Liver (tissue), 9 donors: Measurements from ENCODE around the gene SPATS2L. TPM values are rescaled to one million over a fixed set of nuclear protein-coding genes. Genes with fewer than 3 reads are reported as not detected.
A peak's percentile ranks its signal among the peaks of the same experiment; 100 is the strongest.

Source experiments
- DNase-seq: peaks from one replicate; pipeline ENCODE4 v3.0.0-alpha.2; 2017; ENCODE audit warnings: low spot score
- H3K27ac ChIP-seq, 2 donors: one replicate each; pipeline ENCODE4 v1.7.0; 2013; ENCODE audit warnings: inconsistent platforms in 2 of 2, low read length in 2 of 2, control low read depth in 1 of 2, low read depth in 1 of 2, mild to moderate bottlenecking in 1 of 2
- H3K27me3 ChIP-seq, 4 donors: one replicate each; pipeline versions ENCODE4 v1.6.1 to v1.7.0; 2013; ENCODE audit warnings: low read length in 3 of 4, inconsistent platforms in 1 of 4, mild to moderate bottlenecking in 1 of 4, moderate library complexity in 1 of 4; ENCODE audit not compliant: control insufficient read depth in 4 of 4, insufficient read depth in 4 of 4
- H3K36me3 ChIP-seq, 4 donors: one replicate each; pipeline versions ENCODE4 v1.6.1 to v1.7.0; 2013; ENCODE audit warnings: low read length in 3 of 4, mild to moderate bottlenecking in 3 of 4, low read depth in 1 of 4, moderate library complexity in 1 of 4; ENCODE audit not compliant: control insufficient read depth in 4 of 4, insufficient read depth in 3 of 4
- H3K4me1 ChIP-seq, 4 donors: one replicate each; pipeline versions ENCODE4 v1.6.1 to v1.7.0; 2013; ENCODE audit warnings: low read length in 3 of 4, mild to moderate bottlenecking in 3 of 4, moderate library complexity in 1 of 4; ENCODE audit not compliant: control insufficient read depth in 4 of 4, insufficient read depth in 4 of 4
- H3K4me3 ChIP-seq, 3 donors: one replicate each; pipeline versions ENCODE4 v1.6.1 to v1.7.0; 2013; ENCODE audit warnings: low read length in 3 of 3, control low read depth in 1 of 3, low read depth in 1 of 3, mild to moderate bottlenecking in 1 of 3
- H3K9ac ChIP-seq, 2 donors: one replicate each; pipeline ENCODE4 v1.7.0; 2013; ENCODE audit warnings: low read length in 2 of 2, mild to moderate bottlenecking in 2 of 2, moderate library complexity in 2 of 2, control low read depth in 1 of 2, low read depth in 1 of 2
- H3K9me3 ChIP-seq, 4 donors: one replicate each; pipeline versions ENCODE4 v1.6.1 to v1.7.0; 2013; ENCODE audit warnings: low read length in 3 of 4; ENCODE audit not compliant: control insufficient read depth in 4 of 4
- FOXA1 ChIP-seq: IDR thresholded peaks from 2 replicates; pipeline ENCODE4 v1.6.1; 2016; ENCODE audit warnings: antibody characterized with exemption
- GABPA ChIP-seq, 2 donors: IDR thresholded peaks in 1 of 2; conservative IDR thresholded peaks in 1 of 2; 2 replicates each; pipeline ENCODE4 v1.6.1; 2016; ENCODE audit warnings: antibody characterized with exemption in 2 of 2, mild to moderate bottlenecking in 1 of 2, moderate library complexity in 1 of 2
- HNF4A ChIP-seq, 2 donors: conservative IDR thresholded peaks; 2 replicates each; pipeline ENCODE4 v1.6.1; 2016; ENCODE audit warnings: antibody characterized with exemption in 2 of 2, mild to moderate bottlenecking in 2 of 2
- HNF4G ChIP-seq: IDR thresholded peaks from 2 replicates; pipeline ENCODE4 v1.6.1; 2016; ENCODE audit warnings: antibody characterized with exemption
- JUND ChIP-seq, 2 donors: IDR thresholded peaks; 2 replicates each; pipeline ENCODE4 v1.6.1; 2016; ENCODE audit warnings: antibody characterized with exemption in 2 of 2
- NR2F2 ChIP-seq: IDR thresholded peaks from 2 replicates; pipeline ENCODE4 v1.6.1; 2016; ENCODE audit warnings: antibody characterized with exemption
- RAD21 ChIP-seq, 2 donors: IDR thresholded peaks; 2 replicates each; pipeline ENCODE4 v1.6.1; 2016; ENCODE audit warnings: antibody characterized with exemption in 2 of 2, mild to moderate bottlenecking in 2 of 2
- RXRA ChIP-seq, 2 donors: IDR thresholded peaks; 2 replicates each; pipeline ENCODE4 v1.6.1; 2017 to 2018; ENCODE audit warnings: antibody characterized with exemption in 2 of 2, mild to moderate bottlenecking in 1 of 2
- SP1 ChIP-seq: IDR thresholded peaks from 2 replicates; pipeline ENCODE4 v1.6.1; 2018; ENCODE audit warnings: antibody characterized with exemption, mild to moderate bottlenecking
- TAF1 ChIP-seq: conservative IDR thresholded peaks from 2 replicates; pipeline ENCODE4 v1.6.1; 2016; ENCODE audit warnings: antibody characterized with exemption, mild to moderate bottlenecking
- YY1 ChIP-seq: IDR thresholded peaks from 2 replicates; pipeline ENCODE4 v1.6.1; 2016; ENCODE audit warnings: antibody characterized with exemption, mild to moderate bottlenecking
- WGBS: extraction: QIAGEN DNeasy Blood & Tissue Kit; methylation state at CpG from one replicate; pipeline ENCODE4 v1.1.7; 2013; 5-methylcytosine and 5-hydroxymethylcytosine counted together
- polyA plus RNA-seq, 2 donors: library from polyadenylated mRNA; stranded (reverse) in 1 of 2; unstranded in 1 of 2; fragments of 200-250 nt in 1 of 2; fragments of >200 nt in 1 of 2; fragmentation: Nextera tagmentation in 1 of 2; extraction: Ambion mirVana in 1 of 2; gene quantifications; one replicate each; pipeline versions ENCODE4 v1.2.1 to v1.2.3, GENCODE V29; 2013 to 2015
- total RNA-seq, 2 donors: library from RNA; depleted of rRNA; stranded (reverse); fragments of >200 nt; gene quantifications; one replicate each; pipeline ENCODE4 v1.2.3, GENCODE V29; 2014
- TF ChIP-seq, protein P1 (sequence below): IDR thresholded peaks from 2 replicates; pipeline ENCODE4 v1.6.1; 2016; ENCODE audit warnings: antibody characterized with exemption
- TF ChIP-seq, protein P2 (sequence below): IDR thresholded peaks from 2 replicates; pipeline ENCODE4 v1.6.1; 2016; ENCODE audit warnings: antibody characterized with exemption
- TF ChIP-seq, protein P3 (sequence below): IDR thresholded peaks from 2 replicates; pipeline ENCODE4 v1.6.1; 2016; ENCODE audit warnings: antibody characterized with exemption, mild to moderate bottlenecking
- TF ChIP-seq, protein P4 (sequence below): fragments of 150-350 bp; IDR thresholded peaks from 2 replicates; pipeline ENCODE4 v1.5.1; 2017; ENCODE audit warnings: improper control_type of control experiment, low read depth, low read length; ENCODE audit not compliant: missing input control
- donor health status: healthy.
- donor health status: healthy.
- donor health status: healthy.
- donor health status: healthy.
- donor health status: healthy.

The SPATS2L gene
- total and polyA plus RNA-seq, 4 donors, result 31.4 to 49.9 (median 42.4) TPM

DNA sequence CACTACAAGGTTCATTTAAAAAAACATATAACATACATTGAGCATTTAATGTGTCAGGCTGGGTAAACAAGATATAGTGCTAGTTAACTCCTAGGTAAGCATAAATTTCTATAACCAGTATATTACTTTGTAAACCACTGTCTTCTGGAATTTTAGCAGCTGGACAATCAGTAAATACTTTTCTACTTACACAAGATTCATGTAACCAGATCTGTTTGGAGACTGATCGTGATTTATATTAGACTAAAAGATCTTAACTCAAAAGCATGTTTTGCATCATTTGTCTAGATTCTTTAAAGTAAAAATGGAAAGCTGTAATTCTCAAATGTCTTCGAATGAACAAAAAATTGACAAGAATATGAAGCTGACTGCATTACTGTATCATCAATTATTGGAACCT, 218.6 kb downstream of the SPATS2L start:
- no peaks in the 10 kb centered on the region for H3K27me3 ChIP-seq
- no peak overlapping the region for H3K9ac ChIP-seq
- no peak overlapping the region for H3K27ac ChIP-seq
- TF ChIP-seq RXRA (IDR thresholded peaks at IDR 0.05) (no peak), YY1 (no peak), RAD21 (IDR thresholded peaks at IDR 0.05) (no peak), SP1 (no peak), TAF1 (no peak), JUND (IDR thresholded peaks at IDR 0.05) (no peak), NR2F2 (no peak), FOXA1 (no peak), HNF4A (conservative IDR thresholded peaks at IDR 0.05) (no peak)
- TF ChIP-seq, protein P1, sequence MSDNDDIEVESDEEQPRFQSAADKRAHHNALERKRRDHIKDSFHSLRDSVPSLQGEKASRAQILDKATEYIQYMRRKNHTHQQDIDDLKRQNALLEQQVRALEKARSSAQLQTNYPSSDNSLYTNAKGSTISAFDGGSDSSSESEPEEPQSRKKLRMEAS, result no peak
- TF ChIP-seq, protein P2, sequence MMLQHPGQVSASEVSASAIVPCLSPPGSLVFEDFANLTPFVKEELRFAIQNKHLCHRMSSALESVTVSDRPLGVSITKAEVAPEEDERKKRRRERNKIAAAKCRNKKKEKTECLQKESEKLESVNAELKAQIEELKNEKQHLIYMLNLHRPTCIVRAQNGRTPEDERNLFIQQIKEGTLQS, result no peak
- TF ChIP-seq, protein P3, sequence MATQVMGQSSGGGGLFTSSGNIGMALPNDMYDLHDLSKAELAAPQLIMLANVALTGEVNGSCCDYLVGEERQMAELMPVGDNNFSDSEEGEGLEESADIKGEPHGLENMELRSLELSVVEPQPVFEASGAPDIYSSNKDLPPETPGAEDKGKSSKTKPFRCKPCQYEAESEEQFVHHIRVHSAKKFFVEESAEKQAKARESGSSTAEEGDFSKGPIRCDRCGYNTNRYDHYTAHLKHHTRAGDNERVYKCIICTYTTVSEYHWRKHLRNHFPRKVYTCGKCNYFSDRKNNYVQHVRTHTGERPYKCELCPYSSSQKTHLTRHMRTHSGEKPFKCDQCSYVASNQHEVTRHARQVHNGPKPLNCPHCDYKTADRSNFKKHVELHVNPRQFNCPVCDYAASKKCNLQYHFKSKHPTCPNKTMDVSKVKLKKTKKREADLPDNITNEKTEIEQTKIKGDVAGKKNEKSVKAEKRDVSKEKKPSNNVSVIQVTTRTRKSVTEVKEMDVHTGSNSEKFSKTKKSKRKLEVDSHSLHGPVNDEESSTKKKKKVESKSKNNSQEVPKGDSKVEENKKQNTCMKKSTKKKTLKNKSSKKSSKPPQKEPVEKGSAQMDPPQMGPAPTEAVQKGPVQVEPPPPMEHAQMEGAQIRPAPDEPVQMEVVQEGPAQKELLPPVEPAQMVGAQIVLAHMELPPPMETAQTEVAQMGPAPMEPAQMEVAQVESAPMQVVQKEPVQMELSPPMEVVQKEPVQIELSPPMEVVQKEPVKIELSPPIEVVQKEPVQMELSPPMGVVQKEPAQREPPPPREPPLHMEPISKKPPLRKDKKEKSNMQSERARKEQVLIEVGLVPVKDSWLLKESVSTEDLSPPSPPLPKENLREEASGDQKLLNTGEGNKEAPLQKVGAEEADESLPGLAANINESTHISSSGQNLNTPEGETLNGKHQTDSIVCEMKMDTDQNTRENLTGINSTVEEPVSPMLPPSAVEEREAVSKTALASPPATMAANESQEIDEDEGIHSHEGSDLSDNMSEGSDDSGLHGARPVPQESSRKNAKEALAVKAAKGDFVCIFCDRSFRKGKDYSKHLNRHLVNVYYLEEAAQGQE, result no peak
- TF ChIP-seq, protein P4, sequence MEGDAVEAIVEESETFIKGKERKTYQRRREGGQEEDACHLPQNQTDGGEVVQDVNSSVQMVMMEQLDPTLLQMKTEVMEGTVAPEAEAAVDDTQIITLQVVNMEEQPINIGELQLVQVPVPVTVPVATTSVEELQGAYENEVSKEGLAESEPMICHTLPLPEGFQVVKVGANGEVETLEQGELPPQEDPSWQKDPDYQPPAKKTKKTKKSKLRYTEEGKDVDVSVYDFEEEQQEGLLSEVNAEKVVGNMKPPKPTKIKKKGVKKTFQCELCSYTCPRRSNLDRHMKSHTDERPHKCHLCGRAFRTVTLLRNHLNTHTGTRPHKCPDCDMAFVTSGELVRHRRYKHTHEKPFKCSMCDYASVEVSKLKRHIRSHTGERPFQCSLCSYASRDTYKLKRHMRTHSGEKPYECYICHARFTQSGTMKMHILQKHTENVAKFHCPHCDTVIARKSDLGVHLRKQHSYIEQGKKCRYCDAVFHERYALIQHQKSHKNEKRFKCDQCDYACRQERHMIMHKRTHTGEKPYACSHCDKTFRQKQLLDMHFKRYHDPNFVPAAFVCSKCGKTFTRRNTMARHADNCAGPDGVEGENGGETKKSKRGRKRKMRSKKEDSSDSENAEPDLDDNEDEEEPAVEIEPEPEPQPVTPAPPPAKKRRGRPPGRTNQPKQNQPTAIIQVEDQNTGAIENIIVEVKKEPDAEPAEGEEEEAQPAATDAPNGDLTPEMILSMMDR, result no peak
- peaks cover 0 to 17% (median 10%) of the 10 kb centered on the region in 4 donors for H3K4me1 ChIP-seq
- H3K4me3 ChIP-seq, result no peak overlapping the region
- no peaks in the 10 kb centered on the region for H3K36me3 ChIP-seq
- DNase-seq, result no peak
- WGBS, result 79% methylated on average over 2 of the region's 2 CpGs
- H3K9me3 ChIP-seq, result no peaks in the 10 kb centered on the region

DNA sequence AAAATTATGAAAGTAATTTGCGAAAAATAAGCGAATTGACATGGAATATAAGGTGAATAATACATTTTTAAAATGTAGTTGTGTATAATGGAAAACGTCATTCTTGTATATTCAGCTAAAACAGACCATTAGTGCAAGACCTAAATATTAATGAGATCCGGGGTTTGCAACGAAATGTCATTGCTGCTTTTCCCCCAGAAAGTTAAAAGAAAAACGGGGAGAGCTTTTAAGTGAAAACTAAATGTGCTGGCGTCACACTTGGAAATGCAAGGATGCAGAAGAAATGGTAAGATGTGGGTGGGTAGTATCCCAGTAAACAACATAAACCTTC, 219.0 kb downstream of the SPATS2L start:
- DNase-seq, result no peak
- 28% methylated on average over 7 of the region's 7 CpGs for WGBS
- no peaks in the 10 kb centered on the region for H3K36me3 ChIP-seq

More for the DNA sequence above, 219.0 kb downstream of the SPATS2L start:
- H3K9me3 ChIP-seq, result no peaks in the 10 kb centered on the region
- peaks cover 0 to 17% (median 10%) of the 10 kb centered on the region in 4 donors for H3K4me1 ChIP-seq
- H3K27ac ChIP-seq, result peak overlapping the region in 1 of 2 donors; percentile 17
- peak overlapping the region; percentile 80 to 96 (median 83) for H3K4me3 ChIP-seq
- TF ChIP-seq HNF4G, result no peak
- TF ChIP-seq NR2F2, result no peak
- no peak for TF ChIP-seq SP1
- TF ChIP-seq, protein P2, result no peak
- TF ChIP-seq RAD21 (IDR thresholded peaks at IDR 0.05), result no peak
- no peak for TF ChIP-seq GABPA (IDR thresholded peaks at IDR 0.05 in 1 of 2, conservative IDR thresholded peaks at IDR 0.05 in 1 of 2)
- no peak for TF ChIP-seq HNF4A (conservative IDR thresholded peaks at IDR 0.05)
- TF ChIP-seq, protein P3, result no peak
- TF ChIP-seq YY1, result no peak
- TF ChIP-seq JUND (IDR thresholded peaks at IDR 0.05), result no peak
- no peaks in the 10 kb centered on the region for H3K27me3 ChIP-seq
- peak overlapping the region; percentile 5 to 37 for H3K9ac ChIP-seq
